ENCODE data around the gene NCBP1.

DNA sequence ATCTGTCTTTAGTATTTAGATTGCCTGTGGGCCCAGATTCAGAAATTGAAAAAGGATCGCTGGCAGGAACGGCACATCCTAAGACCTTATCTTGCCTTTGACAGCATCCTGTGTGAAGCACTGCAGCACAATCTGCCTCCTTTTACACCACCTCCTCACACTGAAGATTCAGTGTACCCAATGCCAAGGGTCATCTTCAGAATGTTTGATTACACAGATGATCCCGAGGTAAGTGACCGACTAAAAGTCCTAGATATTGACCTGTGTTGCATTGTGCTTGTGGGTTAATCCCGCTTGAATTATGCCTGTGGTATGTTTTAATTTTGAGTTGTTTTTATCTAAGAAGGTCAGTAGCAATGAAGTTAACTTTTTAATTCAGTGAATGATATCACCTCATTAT, 14.4 kb downstream of the NCBP1 start:
- TF ChIP-seq POLR2A (IDR thresholded peaks at IDR 0.05) = no peak
- TF ChIP-seq, protein P1, sequence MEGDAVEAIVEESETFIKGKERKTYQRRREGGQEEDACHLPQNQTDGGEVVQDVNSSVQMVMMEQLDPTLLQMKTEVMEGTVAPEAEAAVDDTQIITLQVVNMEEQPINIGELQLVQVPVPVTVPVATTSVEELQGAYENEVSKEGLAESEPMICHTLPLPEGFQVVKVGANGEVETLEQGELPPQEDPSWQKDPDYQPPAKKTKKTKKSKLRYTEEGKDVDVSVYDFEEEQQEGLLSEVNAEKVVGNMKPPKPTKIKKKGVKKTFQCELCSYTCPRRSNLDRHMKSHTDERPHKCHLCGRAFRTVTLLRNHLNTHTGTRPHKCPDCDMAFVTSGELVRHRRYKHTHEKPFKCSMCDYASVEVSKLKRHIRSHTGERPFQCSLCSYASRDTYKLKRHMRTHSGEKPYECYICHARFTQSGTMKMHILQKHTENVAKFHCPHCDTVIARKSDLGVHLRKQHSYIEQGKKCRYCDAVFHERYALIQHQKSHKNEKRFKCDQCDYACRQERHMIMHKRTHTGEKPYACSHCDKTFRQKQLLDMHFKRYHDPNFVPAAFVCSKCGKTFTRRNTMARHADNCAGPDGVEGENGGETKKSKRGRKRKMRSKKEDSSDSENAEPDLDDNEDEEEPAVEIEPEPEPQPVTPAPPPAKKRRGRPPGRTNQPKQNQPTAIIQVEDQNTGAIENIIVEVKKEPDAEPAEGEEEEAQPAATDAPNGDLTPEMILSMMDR (IDR thresholded peaks at IDR 0.05) = no peak
